Fibroblast of pulmonary artery (primary cell): ENCODE results near the gene APRT.

Experiments
- DNase-seq: peaks from one replicate; pipeline ENCODE4 v3.0.0-alpha.2; 2010; ENCODE audit warnings: low read depth
- H3K4me3 ChIP-seq: replicated peaks from 2 replicates; pipeline ENCODE4 v1.5.1; 2011; ENCODE audit warnings: low read depth, mild to moderate bottlenecking, control low read depth, low read length, moderate library complexity
- CTCF ChIP-seq: IDR thresholded peaks from 2 replicates; pipeline ENCODE4 v1.5.1; 2011; ENCODE audit warnings: mild to moderate bottlenecking, control low read depth, low read length, inconsistent platforms; ENCODE audit errors: missing control alignments

APRT gene

GRCh38 chr16:88837806-88838205 is 26.1 kb upstream of the APRT start:
- no peak for TF ChIP-seq CTCF
- DNase-seq = no peak
- no peak overlapping the region for H3K4me3 ChIP-seq

GRCh38 chr16:88836791-88837190 is 25.1 kb upstream of the APRT start:
- TF ChIP-seq CTCF = no peak
- no peak overlapping the region for H3K4me3 ChIP-seq
- DNase-seq = no peak

DNA sequence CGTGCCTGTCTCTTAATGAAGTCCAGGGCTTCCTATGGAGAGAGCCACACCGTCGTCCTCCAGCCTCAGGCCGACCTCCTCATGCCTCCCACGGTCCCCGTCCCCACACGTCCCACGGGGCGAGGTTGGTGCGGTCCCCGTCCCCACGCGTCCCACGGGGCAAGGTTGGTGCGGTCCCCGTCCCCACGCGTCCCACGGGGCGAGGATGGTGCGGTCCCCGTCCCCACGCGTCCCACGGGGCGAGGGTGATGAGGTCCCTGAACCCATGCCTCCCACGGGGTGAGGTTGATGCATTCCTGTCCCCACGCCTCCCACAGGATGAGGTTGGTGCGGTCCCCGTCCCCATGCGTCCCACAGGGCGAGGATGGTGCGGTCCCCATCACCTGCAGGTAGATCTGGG is 24.1 kb upstream of the APRT start:
- no peak overlapping the region for H3K4me3 ChIP-seq
- TF ChIP-seq CTCF = no peak
- no peak for DNase-seq

DNA sequence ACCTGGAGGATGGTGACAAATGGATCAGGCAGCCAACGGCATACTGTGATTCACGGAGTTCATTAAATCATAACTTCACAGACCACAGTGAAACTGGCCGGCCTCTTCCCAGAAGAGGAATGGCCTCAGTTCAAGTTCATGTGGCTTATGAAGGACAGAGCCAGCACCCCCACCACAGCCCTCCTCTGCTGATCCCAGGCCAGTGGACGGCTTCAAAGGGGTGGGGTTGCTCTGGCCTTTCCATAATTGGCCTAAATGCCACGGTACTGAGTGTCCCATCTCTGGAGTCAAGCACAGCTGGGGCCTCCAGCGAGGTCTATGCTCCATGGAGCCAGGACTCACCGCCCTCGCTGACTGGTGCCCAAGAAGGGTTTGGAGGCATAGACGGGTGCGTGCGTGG is 23.7 kb upstream of the APRT start:
- no peak overlapping the region for H3K4me3 ChIP-seq
- TF ChIP-seq CTCF = no peak
- no peak for DNase-seq

- no peak for TF ChIP-seq CTCF
- DNase-seq = no peak
- H3K4me3 ChIP-seq = no peak overlapping the region
Measured at GRCh38 chr16:88834670-88835069, 22.9 kb upstream of the APRT start.

- no peak for DNase-seq
Measured at GRCh38 chr16:88833086-88833485, 21.4 kb upstream of the APRT start.

DNA sequence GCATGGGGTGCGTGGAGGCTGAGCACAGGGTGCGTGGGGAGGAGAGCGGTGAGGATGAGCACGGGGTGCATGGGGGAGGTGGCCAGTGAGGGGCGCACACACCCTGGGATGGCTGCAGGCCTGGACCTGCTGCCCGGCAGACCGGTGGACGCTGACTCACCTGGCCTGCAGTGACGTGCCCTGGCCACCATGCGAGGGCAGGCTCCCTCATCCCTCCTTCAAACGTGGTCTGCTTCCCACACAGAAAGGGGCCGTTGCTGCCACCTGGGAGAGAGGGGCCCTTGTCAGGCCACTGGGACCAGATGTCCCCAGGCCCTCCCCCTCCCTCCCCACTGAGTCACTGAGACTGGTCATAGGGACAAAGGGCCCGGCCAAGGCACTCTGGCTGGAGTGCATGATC is 20.1 kb upstream of the APRT start:
- H3K4me3 ChIP-seq = no peak overlapping the region
- TF ChIP-seq CTCF = no peak
- DNase-seq = no peak

More at GRCh38 chr16:88833086-88833485, 21.4 kb upstream of the APRT start:
- no peak overlapping the region for H3K4me3 ChIP-seq
- no peak for TF ChIP-seq CTCF
